ENCODE results near the gene DNLZ.

The DNLZ gene

GRCh38 chr9:136335296-136336155 is 28.0 kb downstream of the DNLZ start:
- H3K27me3 Mint-ChIP-seq (ENCODE audit: low read depth) = no peaks in the 10 kb centered on the region
- no peaks in the 10 kb centered on the region for H3K9me3 Mint-ChIP-seq
- no peak for DNase-seq (ENCODE audit: low spot score)
- no peak overlapping the region for H3K4me3 Mint-ChIP-seq
- H3K36me3 Mint-ChIP-seq (ENCODE audit: low read depth) = no peaks in the 10 kb centered on the region
- H3K27ac Mint-ChIP-seq = no peak overlapping the region
- H3K4me1 Mint-ChIP-seq (ENCODE audit: low read depth) = no peaks in the 10 kb centered on the region

GRCh38 chr9:136334541-136334940 is 29.0 kb downstream of the DNLZ start:
- Mint-ChIP-seq H3K36me3 (ENCODE audit: low read depth) (no peaks in the 10 kb centered on the region), H3K27me3 (ENCODE audit: low read depth) (no peaks in the 10 kb centered on the region), H3K4me3 (no peak overlapping the region), H3K9me3 (no peaks in the 10 kb centered on the region), H3K4me1 (ENCODE audit: low read depth) (no peaks in the 10 kb centered on the region), H3K27ac (no peak overlapping the region)
- DNase-seq (ENCODE audit: low spot score) = no peak

- Mint-ChIP-seq H3K4me1 (ENCODE audit: low read depth) (peaks cover 3% of the 10 kb centered on the region), H3K27me3 (ENCODE audit: low read depth) (no peaks in the 10 kb centered on the region), H3K4me3 (no peak overlapping the region), H3K36me3 (ENCODE audit: low read depth) (no peaks in the 10 kb centered on the region), H3K27ac (no peak overlapping the region), H3K9me3 (no peaks in the 10 kb centered on the region)
- no peak for DNase-seq (ENCODE audit: low spot score)
Observed at GRCh38 chr9:136333486-136333885, 30.1 kb downstream of the DNLZ start.

GRCh38 chr9:136333045-136333444 is 30.5 kb downstream of the DNLZ start:
- DNase-seq (ENCODE audit: low spot score) = no peak
- Mint-ChIP-seq H3K36me3 (ENCODE audit: low read depth) (no peaks in the 10 kb centered on the region), H3K27ac (no peak overlapping the region), H3K9me3 (no peaks in the 10 kb centered on the region), H3K4me3 (no peak overlapping the region), H3K4me1 (ENCODE audit: low read depth) (peaks cover 3% of the 10 kb centered on the region), H3K27me3 (ENCODE audit: low read depth) (no peaks in the 10 kb centered on the region)

- Mint-ChIP-seq H3K4me3 (no peak overlapping the region), H3K4me1 (ENCODE audit: low read depth) (peaks cover 3% of the 10 kb centered on the region), H3K27ac (no peak overlapping the region), H3K9me3 (no peaks in the 10 kb centered on the region), H3K27me3 (ENCODE audit: low read depth) (no peaks in the 10 kb centered on the region), H3K36me3 (ENCODE audit: low read depth) (no peaks in the 10 kb centered on the region)
- DNase-seq (ENCODE audit: low spot score) = no peak
Observed at GRCh38 chr9:136332482-136332983, 31.0 kb downstream of the DNLZ start.

- H3K27me3 Mint-ChIP-seq (ENCODE audit: low read depth) = no peaks in the 10 kb centered on the region
- H3K4me1 Mint-ChIP-seq (ENCODE audit: low read depth) = peaks cover 3% of the 10 kb centered on the region
- H3K9me3 Mint-ChIP-seq = no peaks in the 10 kb centered on the region
- H3K4me3 Mint-ChIP-seq = no peak overlapping the region
- no peak for DNase-seq (ENCODE audit: low spot score)
- H3K36me3 Mint-ChIP-seq (ENCODE audit: low read depth) = no peaks in the 10 kb centered on the region
- no peak overlapping the region for H3K27ac Mint-ChIP-seq
Observed at GRCh38 chr9:136331556-136332481, 31.7 kb downstream of the DNLZ start.

- Mint-ChIP-seq H3K27ac (no peak overlapping the region), H3K4me3 (no peak overlapping the region), H3K9me3 (no peaks in the 10 kb centered on the region), H3K36me3 (ENCODE audit: low read depth) (no peaks in the 10 kb centered on the region), H3K4me1 (ENCODE audit: low read depth) (peaks cover 3% of the 10 kb centered on the region), H3K27me3 (ENCODE audit: low read depth) (no peaks in the 10 kb centered on the region)
- no peak for DNase-seq (ENCODE audit: low spot score)
Observed at GRCh38 chr9:136331030-136331429, 32.5 kb downstream of the DNLZ start.

- H3K4me3 Mint-ChIP-seq = no peak overlapping the region
- no peak for DNase-seq (ENCODE audit: low spot score)
- peaks cover 3% of the 10 kb centered on the region for H3K4me1 Mint-ChIP-seq (ENCODE audit: low read depth)
- no peaks in the 10 kb centered on the region for H3K36me3 Mint-ChIP-seq (ENCODE audit: low read depth)
- no peak overlapping the region for H3K27ac Mint-ChIP-seq
- no peaks in the 10 kb centered on the region for H3K9me3 Mint-ChIP-seq
- no peaks in the 10 kb centered on the region for H3K27me3 Mint-ChIP-seq (ENCODE audit: low read depth)
Observed at GRCh38 chr9:136330406-136330990, 33.0 kb downstream of the DNLZ start.

DNA sequence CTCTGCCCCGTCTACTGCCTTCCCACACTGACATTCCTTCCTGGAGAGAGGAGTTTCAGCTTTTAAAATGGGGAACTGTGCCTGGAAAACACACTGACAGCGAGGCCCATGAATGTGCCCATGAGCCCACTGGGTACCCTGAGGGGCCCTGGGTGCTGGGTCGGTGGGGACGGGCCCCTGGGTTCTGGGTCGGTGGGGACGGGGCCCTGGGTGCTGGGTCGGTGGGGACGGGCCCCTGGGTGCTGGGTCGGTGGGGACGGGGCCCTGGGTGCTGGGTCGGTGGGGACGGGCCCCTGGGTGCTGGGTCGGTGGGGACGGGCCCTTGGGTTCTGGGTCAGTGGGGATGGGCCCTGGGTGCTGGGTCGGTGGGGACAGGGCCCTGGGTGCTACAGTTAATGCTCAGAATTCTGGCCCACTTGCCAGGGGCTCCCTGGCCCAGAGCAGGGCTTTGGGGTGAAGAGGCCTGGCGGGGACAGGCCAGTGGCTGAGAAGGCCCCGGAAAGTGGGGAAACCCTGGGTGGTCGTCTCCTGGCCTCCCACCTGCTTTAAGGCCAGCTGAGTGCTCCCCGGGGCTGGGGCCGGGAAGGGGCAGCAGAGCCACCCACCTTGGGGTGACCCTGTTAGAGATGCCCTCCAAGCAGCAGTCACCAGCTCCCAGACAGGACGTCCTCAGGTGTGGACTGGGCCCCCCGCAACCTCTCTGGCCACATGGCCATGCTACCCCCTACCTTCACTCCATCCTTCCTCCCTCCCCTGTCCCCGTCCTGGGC is 33.7 kb downstream of the DNLZ start:
- H3K4me1 Mint-ChIP-seq (ENCODE audit: low read depth) = peaks cover 3% of the 10 kb centered on the region
- no peak overlapping the region for H3K27ac Mint-ChIP-seq
- no peaks in the 10 kb centered on the region for H3K36me3 Mint-ChIP-seq (ENCODE audit: low read depth)
- H3K4me3 Mint-ChIP-seq = no peak overlapping the region
- H3K9me3 Mint-ChIP-seq = no peaks in the 10 kb centered on the region
- no peaks in the 10 kb centered on the region for H3K27me3 Mint-ChIP-seq (ENCODE audit: low read depth)
- no peak for DNase-seq (ENCODE audit: low spot score)

GRCh38 chr9:136329211-136329627 is 34.3 kb downstream of the DNLZ start:
- H3K4me3 Mint-ChIP-seq = no peak overlapping the region
- H3K9me3 Mint-ChIP-seq = no peaks in the 10 kb centered on the region
- no peak overlapping the region for H3K27ac Mint-ChIP-seq
- DNase-seq (ENCODE audit: low spot score) = no peak
- no peaks in the 10 kb centered on the region for H3K27me3 Mint-ChIP-seq (ENCODE audit: low read depth)
- H3K4me1 Mint-ChIP-seq (ENCODE audit: low read depth) = peaks cover 3% of the 10 kb centered on the region
- H3K36me3 Mint-ChIP-seq (ENCODE audit: low read depth) = no peaks in the 10 kb centered on the region

DNA sequence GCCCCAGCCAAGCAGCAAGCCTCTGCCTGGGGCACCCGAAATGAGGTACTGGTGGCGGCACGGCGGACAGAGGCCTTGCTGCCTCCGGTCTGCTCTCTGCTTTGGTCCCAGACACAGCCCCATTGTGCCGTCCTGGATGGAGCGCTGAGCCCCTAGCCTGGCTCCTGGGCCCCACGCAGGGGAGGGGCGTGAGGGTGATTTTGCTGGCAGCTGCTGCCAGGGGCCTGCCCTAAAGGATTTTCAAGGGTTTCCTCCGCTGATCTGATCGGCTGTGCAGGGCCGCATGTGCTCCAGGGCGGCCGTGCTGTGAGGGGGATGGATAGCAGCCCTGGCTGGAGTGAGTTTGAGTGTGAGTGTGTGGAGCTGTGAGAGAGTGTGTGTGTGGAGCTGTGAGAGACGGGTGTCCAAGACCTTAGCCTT is 34.9 kb downstream of the DNLZ start:
- Mint-ChIP-seq H3K9me3 (no peaks in the 10 kb centered on the region), H3K4me1 (ENCODE audit: low read depth) (peaks cover 3% of the 10 kb centered on the region)

GRCh38 chr9:136328011-136328621 is 35.4 kb downstream of the DNLZ start:
- Mint-ChIP-seq H3K36me3 (ENCODE audit: low read depth) (no peaks in the 10 kb centered on the region), H3K27me3 (ENCODE audit: low read depth) (no peaks in the 10 kb centered on the region), H3K4me1 (ENCODE audit: low read depth) (peaks cover 3% of the 10 kb centered on the region), H3K9me3 (no peaks in the 10 kb centered on the region), H3K27ac (no peak overlapping the region), H3K4me3 (peak overlapping the region; percentile 24)
- no peak for DNase-seq (ENCODE audit: low spot score)

More for the DNA sequence above, 34.9 kb downstream of the DNLZ start:
- peak overlapping the region; percentile 52 for H3K4me3 Mint-ChIP-seq
- DNase-seq (ENCODE audit: low spot score) = no peak
- H3K36me3 Mint-ChIP-seq (ENCODE audit: low read depth) = no peaks in the 10 kb centered on the region
- no peak overlapping the region for H3K27ac Mint-ChIP-seq
- no peaks in the 10 kb centered on the region for H3K27me3 Mint-ChIP-seq (ENCODE audit: low read depth)

Data from T-helper 2 cell treated with Interferon-gamma antibody and Interleukin-4, amounts not matched to agents 5 μg/mL and 100 μg/mL, for 36 hours (primary cell).